HG02642 (cell line): ENCODE results near the gene CTNNA3.
"Not testable (repeated sequence)": the region's sequence is repeated elsewhere in the genome, so short reads cannot be mapped to it uniquely, and the experiment has no call there.

Experiments
- ATAC-seq: cut with Tn5 transposase; IDR thresholded peaks from one replicate; pipeline ENCODE4 v1.9.1; 2021; ENCODE audit warnings: mild to moderate bottlenecking; ENCODE audit not compliant: unreplicated experiment, poor library complexity

The CTNNA3 gene

DNA sequence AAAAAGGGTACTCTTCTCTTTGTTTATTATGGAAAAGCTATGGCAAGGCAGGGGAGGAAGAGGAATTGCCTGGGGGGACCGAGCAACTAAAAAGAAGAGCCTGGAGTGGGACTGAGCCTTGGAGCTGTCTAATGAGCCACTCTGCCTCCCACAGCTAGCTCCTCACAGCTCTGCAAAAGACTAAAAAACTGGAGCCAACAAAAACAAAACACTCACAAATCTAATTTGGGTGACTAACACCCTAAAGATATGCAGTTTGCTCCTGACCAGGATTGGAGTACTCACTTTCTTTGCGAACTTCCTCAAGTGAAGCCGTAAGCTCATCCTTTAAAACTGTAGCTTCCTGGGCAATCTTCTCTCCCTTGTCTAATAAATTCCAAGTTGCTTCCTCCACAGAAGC, 89.4 kb downstream of the CTNNA3 start:
- ATAC-seq, result no peak

DNA sequence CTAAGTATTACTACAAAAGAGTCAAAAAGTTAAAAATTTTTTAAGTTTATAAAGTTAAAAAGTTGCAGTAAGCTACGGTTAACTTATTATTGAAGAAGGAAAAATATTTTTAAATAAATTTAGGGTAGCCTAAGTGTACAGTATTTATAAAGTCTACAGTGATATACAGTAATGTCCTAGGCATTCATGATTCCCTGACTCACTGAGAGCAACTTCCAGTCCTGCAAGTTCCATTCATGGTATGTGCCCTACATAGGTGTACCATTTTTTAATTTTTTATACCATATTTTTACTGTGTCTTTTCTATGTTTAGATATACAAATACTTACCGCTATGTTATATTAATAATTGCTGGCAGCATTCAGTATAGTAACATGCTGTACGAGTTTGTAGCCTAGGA, 92.3 kb downstream of the CTNNA3 start:
- ATAC-seq, result no peak

DNA sequence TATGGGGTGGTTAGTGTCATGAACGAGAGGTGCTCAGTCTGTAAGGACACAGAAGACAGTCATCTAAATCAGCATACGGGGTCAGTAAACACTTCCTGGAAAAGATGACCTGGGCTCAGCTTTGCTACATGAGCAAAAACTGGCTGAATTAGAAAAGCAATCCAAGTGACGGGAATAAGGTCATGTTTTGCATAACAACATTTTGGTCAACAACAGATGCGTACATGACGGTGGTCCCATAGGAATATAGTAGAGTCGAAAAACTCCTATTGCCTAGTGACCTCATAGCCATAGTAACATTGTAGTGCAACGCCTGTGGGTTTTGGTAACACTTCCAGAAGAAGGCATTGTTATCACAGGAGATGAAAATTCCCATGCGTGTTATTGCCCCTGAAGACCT, 92.9 kb downstream of the CTNNA3 start:
- no peak for ATAC-seq

DNA sequence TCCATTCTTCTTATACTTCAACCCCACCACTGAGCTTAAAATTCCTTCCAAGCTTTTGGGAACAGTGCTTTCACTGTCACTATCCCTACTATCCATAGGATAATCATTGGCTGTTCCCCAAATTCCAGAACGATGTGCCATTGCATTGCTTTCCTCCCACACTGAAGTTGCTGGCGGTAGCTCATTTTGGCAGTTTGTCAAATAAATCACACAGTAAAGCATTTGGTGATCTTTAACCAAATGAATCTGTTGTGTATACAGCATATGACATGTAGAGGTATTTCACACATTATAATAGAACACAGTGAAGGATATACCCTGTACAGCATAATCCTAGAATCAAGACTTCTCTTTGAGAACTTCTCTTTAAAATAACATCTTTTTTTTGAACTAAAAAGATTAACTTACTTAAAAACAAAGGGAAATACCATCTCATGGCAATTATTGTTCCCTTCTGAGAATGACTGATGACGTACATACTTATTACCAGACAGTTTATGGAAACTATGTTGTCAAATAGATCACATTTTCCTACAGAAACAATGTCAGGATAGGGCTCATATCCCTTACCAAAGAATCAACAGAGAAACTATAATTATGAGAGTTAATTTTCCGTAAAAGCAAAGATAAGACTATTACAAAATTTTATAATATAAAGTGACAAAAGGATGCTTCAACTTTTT, 93.6 kb downstream of the CTNNA3 start:
- no peak for ATAC-seq

DNA sequence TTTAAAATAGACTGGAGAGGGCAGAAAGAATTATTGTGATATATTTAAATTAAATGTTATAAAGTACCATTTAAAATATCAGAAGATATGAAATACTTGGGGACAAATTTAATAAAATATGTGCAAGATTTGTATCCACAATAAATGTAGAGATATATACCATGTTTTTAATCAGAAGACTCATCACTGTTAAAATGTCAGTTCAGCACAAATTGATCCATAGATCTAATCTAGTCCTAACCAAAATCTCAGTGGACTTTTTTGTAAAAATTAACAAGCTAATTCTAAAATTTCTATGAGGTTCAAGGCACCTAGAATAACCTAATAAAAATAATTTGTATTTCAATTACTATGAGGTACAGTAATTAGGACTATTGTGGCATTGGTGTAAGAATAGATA, 96.4 kb downstream of the CTNNA3 start:
- ATAC-seq, result no peak

DNA sequence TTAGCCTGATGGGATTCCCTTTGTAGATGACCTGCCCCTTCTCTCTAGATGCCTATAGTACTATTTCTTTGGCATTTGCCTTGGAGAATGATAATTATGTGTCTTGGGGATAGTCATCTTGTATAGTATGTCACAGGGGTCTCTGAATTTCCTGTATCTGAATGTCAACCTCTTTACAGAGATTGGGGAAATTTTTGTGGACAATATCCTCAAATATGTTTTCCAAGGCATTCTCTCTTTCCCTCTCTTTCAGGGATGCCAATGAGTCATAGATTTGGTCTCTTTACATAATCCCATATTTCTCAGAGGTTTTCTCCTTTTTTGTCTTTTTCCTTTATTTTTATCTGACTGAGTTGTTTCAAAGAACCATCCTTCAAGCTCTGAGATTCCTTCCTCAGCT, 99.4 kb downstream of the CTNNA3 start:
- ATAC-seq, result no peak

DNA sequence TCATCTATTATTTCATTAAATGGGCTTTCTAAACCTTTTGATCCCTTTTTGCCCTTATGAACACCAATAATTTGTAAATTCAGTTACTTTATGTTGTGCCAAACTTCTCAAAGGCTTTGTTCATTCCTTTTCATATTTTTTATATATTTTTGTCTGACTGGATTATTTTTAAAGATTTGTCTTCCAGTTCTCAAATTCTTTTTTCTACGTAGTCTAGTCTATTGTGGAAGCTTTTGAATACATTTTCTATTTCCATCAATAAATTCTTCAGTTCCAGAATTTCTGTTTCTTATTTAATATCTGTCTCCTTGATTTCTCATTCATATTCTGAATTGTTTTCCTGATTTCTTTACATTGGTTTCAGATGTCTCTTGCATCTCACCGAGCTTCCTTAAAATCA, 108.2 kb downstream of the CTNNA3 start:
- no peak for ATAC-seq

DNA sequence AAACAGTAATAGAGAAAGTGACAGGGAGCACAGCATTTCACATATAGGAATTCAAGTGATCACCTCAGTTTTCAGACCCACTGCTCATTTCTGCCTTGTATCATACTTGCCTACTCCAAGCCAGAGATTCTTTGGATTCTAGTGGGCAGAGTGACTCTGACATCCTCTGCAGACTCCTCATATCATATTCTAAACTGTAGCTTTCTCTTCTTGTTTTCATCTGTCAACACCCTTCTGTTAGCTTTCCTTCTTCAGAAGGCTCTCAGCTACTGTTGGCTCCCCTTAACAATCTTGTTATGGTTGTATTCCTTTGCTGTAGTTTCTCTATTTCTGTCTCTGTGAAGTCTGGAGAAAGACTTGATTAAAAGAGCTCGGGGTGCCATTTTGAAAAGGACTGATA, 120.5 kb downstream of the CTNNA3 start:
- ATAC-seq, result no peak

DNA sequence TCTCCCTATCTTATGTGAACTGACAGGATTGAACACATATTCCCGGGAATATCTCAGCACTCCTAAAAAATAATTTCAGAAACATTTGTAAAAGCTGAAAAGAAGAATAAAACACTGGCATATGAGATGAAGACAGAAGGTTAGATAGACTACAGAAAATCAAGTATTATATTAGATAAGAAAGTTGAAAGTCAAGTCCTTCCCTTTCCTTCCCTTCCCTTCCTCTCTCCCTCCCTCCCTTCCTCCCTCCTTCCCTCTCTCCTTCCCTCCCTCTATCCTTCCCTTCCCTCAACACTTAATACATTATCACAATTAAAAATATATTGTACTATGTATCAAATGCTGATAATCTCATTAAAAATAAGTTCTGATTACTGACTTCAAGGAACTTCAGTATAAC, 122.5 kb downstream of the CTNNA3 start:
- ATAC-seq, result no peak

DNA sequence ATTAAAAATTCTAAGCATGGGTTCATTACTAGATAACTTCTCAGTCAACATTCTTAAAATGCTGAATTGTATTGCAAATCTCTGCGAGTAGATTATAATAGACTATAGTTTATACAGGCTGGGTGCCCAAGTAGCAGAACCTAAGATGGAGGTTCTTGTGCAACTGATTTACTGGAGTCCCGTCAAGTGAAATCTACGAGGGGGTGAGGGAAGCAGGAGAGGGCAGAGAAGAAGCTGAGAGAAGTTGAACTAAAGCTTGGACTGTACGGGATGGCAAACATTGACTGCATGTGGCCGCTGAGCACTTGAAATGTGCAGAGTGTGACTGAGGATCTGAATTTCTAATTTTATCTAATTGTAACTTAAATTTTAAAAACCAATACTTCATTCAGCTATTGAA, 124.5 kb downstream of the CTNNA3 start:
- ATAC-seq, result no peak

DNA sequence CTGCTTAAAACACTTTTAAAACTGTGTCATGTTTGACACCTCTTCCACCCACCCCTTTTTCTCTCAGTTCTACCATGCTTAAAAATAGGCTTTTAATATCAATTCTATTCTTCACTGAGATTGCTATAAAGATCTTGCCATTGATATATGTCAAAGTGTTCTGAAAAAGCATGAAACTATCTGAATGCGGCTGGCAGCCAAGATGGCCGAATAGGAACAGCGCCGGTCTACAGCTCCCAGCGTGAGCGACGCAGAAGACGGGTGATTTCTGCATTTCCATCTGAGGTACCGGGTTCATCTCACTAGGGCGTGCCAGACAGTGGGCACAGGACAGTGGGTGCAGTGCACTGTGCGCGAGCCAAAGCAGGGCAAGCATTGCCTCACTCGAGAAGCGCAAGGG, 137.7 kb downstream of the CTNNA3 start:
- ATAC-seq, result not testable (repeated sequence)

DNA sequence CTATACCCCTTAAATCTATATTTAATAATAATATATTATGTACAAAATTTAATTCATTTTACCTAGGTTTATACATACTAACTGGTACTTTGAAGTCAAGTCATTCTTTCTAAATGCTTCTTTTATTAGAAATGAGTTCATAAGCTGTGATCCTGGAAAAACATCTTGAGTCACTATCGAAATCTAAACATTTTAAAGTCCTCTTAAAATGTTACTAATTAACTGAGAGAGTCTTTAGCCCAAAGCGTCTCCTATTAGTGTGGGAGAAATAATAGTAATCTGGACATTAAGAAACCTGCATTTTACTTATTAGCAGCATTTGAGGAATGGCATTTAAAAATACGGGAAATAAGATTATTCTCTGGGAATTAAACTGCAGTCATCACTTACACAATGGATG, 142.7 kb downstream of the CTNNA3 start:
- no peak for ATAC-seq

DNA sequence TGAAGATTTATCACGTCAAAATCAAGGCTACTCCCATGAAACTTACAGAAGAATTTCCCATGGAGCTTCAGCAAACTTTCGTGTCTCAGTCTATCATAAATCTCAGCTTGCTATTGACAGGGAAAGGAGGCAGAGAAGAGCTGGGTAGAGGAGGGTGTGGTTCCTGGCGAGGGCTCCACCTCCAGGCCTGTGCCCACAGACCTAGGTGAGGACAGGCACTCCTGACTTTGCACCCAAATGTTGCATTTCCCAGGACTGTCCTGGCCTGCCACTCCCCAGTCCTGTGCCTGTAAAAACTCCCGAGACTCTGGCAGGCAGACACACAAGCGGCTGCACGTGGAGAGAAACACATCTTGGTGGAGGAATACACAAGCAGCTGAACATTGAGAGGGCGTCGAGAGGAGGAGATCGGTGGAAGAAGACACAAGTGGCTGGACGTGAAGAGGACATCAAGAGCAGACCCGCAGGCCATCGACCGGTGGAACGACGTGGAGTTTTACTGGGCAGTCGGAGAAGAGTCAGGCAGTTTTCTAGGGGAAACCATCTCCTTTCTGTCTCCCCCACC, 145.1 kb downstream of the CTNNA3 start:
- ATAC-seq, result no peak

DNA sequence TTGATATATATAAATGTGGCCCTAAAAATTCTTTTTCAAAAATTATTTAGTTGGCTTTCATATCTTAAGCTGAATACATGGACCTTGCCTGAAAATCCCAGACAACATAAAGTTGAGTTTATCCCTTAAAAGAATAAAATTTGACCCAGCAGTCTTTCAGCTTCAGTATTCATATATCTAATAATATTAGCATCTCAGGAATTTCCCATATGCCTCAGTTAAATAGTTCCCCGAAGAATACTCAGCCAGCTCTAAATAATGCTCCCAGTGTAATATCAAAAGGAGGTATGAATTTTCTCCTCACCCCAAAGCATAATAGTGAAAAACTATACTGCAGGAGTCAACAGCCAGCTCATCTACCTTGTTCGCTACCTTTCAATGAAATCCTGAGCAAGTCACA, 145.9 kb downstream of the CTNNA3 start:
- no peak for ATAC-seq

DNA sequence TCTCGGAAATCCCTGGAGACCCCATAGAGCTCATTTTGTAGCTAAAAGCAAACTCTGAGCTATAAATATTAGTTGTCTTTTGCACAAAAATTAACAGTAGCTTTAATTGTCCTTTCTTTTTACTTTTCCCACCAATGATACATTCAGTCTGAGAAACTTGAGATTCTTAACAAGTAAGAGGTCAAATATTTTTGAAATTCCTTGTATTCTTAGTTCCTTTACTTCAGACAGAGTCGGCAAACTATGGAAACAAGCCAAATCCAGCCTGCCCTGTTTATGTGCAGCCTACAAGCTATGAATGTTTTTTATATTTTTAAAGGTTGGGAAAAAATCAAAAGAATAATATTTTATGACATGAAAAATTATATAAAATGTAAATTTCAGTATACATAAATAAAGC, 146.6 kb downstream of the CTNNA3 start:
- no peak for ATAC-seq

DNA sequence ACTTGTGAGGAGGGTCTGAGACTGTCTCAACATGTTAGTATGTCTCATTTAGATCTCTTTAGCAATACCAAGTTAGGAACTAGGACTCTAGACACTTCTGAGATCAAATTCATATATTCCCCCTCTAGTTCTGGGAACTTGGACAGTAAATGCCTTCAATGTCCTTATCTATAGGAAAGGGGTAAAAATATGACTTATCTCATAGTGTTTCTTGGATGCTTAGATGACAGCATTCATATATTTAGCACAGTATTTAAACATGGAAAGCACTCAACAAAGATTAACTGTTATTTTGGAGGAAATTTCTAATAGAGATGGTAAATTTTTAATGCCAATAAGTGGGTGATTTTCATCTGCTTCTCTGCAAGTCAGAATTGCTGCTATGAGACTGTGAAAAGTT, 154.6 kb downstream of the CTNNA3 start:
- no peak for ATAC-seq

DNA sequence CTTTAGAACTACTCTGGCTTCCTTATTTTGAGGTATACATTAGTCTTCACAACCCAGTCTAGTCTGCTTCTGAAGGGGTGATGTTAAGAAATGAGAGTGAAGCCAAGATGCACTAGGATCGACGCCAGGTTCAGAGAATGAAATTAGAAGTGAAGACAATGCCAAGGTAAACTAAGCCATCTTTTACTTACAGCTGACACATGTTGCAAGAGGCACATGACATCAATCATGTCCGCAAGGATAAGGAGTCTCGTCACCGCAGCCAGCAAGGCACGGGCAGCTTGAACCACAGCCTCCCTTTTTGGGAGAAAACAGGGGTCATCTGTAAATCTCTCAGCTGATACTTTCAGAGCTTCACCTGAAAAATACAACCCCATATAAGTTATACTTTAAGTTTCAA, 156.7 kb downstream of the CTNNA3 start:
- ATAC-seq, result no peak

DNA sequence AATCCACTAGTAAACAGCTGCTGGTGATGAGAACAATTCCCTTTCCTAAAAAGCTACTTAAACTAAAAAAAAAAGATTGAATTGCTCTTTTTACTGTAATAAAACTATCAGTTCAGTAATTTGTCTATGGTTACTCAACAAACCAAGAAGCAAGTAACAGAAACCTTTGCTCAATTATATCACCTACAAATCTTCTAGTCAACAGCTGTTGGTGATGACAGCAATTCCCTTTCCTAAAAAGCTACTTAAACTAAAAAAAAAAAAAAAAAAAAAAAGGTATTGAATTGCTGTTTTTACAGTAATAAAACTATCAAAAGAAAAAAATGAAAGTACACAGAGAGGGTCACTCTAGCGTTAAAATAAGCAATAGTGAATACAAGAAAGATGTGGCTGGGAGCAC, 158.1 kb downstream of the CTNNA3 start:
- ATAC-seq, result no peak

DNA sequence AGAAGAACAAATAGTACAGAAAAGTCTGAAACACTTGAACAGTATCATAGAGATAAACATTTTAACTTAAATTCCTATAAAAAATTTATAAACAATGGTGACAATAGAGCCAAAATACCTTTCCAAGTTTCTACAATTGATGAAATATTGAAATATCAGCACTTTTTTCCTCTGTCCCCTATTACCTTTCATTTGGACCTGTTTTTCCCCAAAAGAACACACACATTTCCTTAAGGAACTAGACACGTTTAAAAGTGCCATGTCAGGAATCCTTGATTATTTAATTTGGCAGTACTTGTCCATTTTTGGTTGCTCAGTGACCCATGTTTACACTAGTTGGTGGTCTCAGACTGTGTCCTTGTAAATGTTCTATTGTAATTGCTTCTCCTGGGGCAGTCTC, 162.6 kb downstream of the CTNNA3 start:
- no peak for ATAC-seq

DNA sequence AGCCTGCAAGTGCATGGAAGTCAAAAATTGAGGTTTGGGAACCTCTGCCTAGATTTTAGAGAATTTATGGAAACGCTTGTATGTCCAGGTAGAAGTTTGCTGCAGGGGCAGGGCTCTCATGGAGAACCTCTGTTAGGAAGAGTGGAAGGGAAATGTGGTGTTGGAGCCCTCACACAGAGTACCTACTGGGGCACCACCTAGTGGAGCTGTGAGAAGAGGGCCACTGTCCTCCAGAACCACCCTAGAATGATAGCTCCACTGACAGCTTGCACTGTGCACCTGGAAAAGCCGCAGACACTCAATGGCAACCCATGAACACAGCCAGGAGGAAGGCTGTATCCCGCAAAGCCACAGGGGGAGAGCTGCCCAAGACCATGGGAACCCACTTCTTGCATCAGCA, 165.0 kb downstream of the CTNNA3 start:
- ATAC-seq, result not testable (repeated sequence)

DNA sequence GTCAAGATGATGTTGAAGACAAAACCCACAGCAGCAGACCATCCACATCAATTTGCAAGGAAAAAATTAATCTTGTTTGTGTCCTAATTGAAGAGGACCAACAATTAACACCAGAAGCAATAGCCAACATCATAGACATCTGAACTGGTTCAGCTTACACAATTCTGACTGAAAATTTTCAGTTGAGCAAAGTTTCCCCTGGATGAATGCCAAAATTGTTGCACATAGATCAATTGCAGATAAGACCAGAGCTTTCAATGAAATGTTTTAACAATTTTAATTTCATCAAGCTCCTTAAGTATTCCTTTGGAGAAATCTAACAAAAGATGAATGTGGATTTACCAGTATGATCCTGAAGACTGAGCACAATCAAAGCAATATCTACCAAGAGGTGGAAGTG, 168.6 kb downstream of the CTNNA3 start:
- no peak for ATAC-seq

DNA sequence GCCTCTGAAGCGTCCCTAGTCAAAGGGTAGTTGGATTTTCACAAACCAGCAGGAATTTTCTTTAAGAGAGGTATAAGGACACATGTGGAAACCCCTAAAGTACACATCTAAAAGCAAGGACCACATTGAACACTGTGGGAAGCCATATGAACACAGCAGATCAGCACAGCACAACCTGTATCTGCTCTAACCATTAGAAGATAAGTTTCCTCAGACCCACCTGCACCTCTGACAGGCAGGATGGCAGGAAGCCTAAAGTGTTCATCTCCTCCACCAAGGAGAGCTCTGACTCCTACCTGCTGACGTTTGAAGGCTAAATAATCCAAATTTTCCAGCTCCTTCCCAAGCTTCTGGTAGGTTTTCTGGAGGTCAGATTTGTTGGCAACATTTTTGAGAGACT, 174.4 kb downstream of the CTNNA3 start:
- ATAC-seq, result no peak
